Fibroblast of lung (primary cell): ENCODE data around the gene POLN. TPM values are rescaled to one million over a fixed set of nuclear protein-coding genes. Genes with fewer than 3 reads are reported as not detected.
A peak's percentile ranks its signal among the peaks of the same experiment; 100 is the strongest.

ENCODE experiments used
- DNase-seq, 2 donors: peaks; one replicate each; pipeline versions ENCODE4 v3.0.0 to v3.0.0-alpha.2; 2010; ENCODE audit warnings: low read depth in 2 of 2
- H2AFZ ChIP-seq: 2 replicates; pipeline ENCODE4 v1.5.1; 2012; ENCODE audit warnings: low read length, control low read depth, inconsistent platforms
- H3K27ac ChIP-seq: 2 replicates; pipeline ENCODE4 v1.5.1; 2011; ENCODE audit warnings: low read length, control low read depth; ENCODE audit not compliant: insufficient read depth
- H3K27me3 ChIP-seq: 2 replicates; pipeline ENCODE4 v1.5.1; 2011; ENCODE audit warnings: mild to moderate bottlenecking, low read length; ENCODE audit not compliant: control insufficient read depth, insufficient read depth
- H3K36me3 ChIP-seq: 2 replicates; pipeline ENCODE4 v1.5.1; 2011; ENCODE audit warnings: low read length; ENCODE audit not compliant: control insufficient read depth, insufficient read depth
- H3K4me1 ChIP-seq: 2 replicates; pipeline ENCODE4 v1.5.1; 2011; ENCODE audit warnings: low read length; ENCODE audit not compliant: control insufficient read depth, insufficient read depth; ENCODE audit errors: extremely low read depth
- H3K4me2 ChIP-seq: 2 replicates; pipeline ENCODE4 v1.5.1; 2011; ENCODE audit warnings: low read length, control low read depth; ENCODE audit not compliant: insufficient read depth; ENCODE audit errors: extremely low read depth
- H3K4me3 ChIP-seq, 4 experiments: fragments of 200-600 bp in 1 of 4; sonication (generic) in 1 of 4; replicated peaks in 1 of 4; 2 replicates each; pipeline ENCODE4 v1.5.1; 2011 to 2016; ENCODE audit warnings: low read length in 4 of 4, low read depth in 3 of 4, mild to moderate bottlenecking in 3 of 4, control low read depth in 2 of 4, inconsistent platforms in 1 of 4, mixed read lengths in 1 of 4; ENCODE audit not compliant: insufficient read depth in 1 of 4; ENCODE audit errors: control extremely low read depth in 1 of 4
- H3K79me2 ChIP-seq: 2 replicates; pipeline ENCODE4 v1.5.1; 2012; ENCODE audit warnings: mild to moderate bottlenecking, low read length, inconsistent platforms; ENCODE audit not compliant: control insufficient read depth, insufficient read depth
- H3K9ac ChIP-seq: 2 replicates; pipeline ENCODE4 v1.5.1; 2011; ENCODE audit warnings: mild to moderate bottlenecking, low read length, control low read depth; ENCODE audit not compliant: insufficient read depth
- H3K9me3 ChIP-seq: 2 replicates; pipeline ENCODE4 v1.5.1; 2012; ENCODE audit warnings: low read depth, low read length; ENCODE audit not compliant: control insufficient read depth, insufficient read depth
- H4K20me1 ChIP-seq: 2 replicates; pipeline ENCODE4 v1.5.1; 2011; ENCODE audit warnings: low read length; ENCODE audit not compliant: control insufficient read depth, insufficient read depth; ENCODE audit errors: extremely low read depth
- CTCF ChIP-seq, 2 donors: IDR thresholded peaks in 1 of 2; conservative IDR thresholded peaks in 1 of 2; 1 replicate in 1 of 2; 2 replicates in 1 of 2; pipeline ENCODE4 v1.5.1; 2011 to 2012; ENCODE audit warnings: low read length in 2 of 2, control low read depth in 1 of 2, inconsistent platforms in 1 of 2, low read depth in 1 of 2, mild to moderate bottlenecking in 1 of 2
- EZH2 ChIP-seq: IDR thresholded peaks from 2 replicates; pipeline ENCODE4 v1.5.1; 2012; ENCODE audit warnings: low read length, control low read depth, mild to moderate bottlenecking; ENCODE audit errors: missing control alignments
- polyA plus RNA-seq, 2 donors: library from polyadenylated mRNA; depleted of rRNA in 1 of 2; stranded (reverse) in 1 of 2; unstranded in 1 of 2; fragments of >200 nt; gene quantifications; 2 replicates each; pipeline ENCODE4 v1.2.1, GENCODE V29; 2011 to 2012; ENCODE audit warnings: missing spikeins in 1 of 2
- total RNA-seq: library from RNA; depleted of rRNA; stranded (reverse); fragments of >200 nt; gene quantifications from 2 replicates; pipeline ENCODE4 v1.2.1, GENCODE V29; 2014

The POLN gene
- total and polyA plus RNA-seq, 2 donors (not counting 1 experiment from before 2014, with no cell fraction given) = 0.58 to 5.6 TPM

GRCh38 chr4:2069161-2069971 lies 172.6 kb downstream of the POLN start:
- Histone ChIP-seq H3K4me1 (no peaks in the 10 kb centered on the region), H3K4me2 (no peak overlapping the region), H3K27me3 (no peaks in the 10 kb centered on the region), H3K9me3 (no peaks in the 10 kb centered on the region), H3K4me3 (no peak overlapping the region), H3K79me2 (no peaks in the 10 kb centered on the region), H3K36me3 (no peaks in the 10 kb centered on the region), H4K20me1 (no peaks in the 10 kb centered on the region), H3K27ac (no peak overlapping the region), H2AFZ (no peak overlapping the region), H3K9ac (no peak overlapping the region)
- TF ChIP-seq EZH2 (no peak), CTCF (conservative IDR thresholded peaks at IDR 0.05 in 1 of 2, IDR thresholded peaks at IDR 0.05 in 1 of 2; ENCODE audit: low read depth in 1 of 2, low read length in 2 of 2) (no peak)
- DNase-seq = no peak

GRCh38 chr4:2068566-2068965 lies 173.4 kb downstream of the POLN start:
- Histone ChIP-seq H3K79me2 (no peaks in the 10 kb centered on the region), H2AFZ (no peak overlapping the region), H3K27me3 (no peaks in the 10 kb centered on the region), H3K27ac (no peak overlapping the region), H3K36me3 (no peaks in the 10 kb centered on the region), H4K20me1 (no peaks in the 10 kb centered on the region), H3K4me1 (no peaks in the 10 kb centered on the region), H3K4me3 (no peak overlapping the region), H3K9ac (no peak overlapping the region), H3K9me3 (no peaks in the 10 kb centered on the region), H3K4me2 (no peak overlapping the region)
- no peak for TF ChIP-seq EZH2
- TF ChIP-seq CTCF (conservative IDR thresholded peaks at IDR 0.05 in 1 of 2, IDR thresholded peaks at IDR 0.05 in 1 of 2; ENCODE audit: low read depth in 1 of 2, low read length in 2 of 2) = no peak
- no peak for DNase-seq

GRCh38 chr4:2068198-2068470 lies 173.8 kb downstream of the POLN start:
- DNase-seq = peak in 1 of 2 donors; percentile 4
- no peak overlapping the region for H3K4me3 ChIP-seq
- H3K4me2 ChIP-seq = no peak overlapping the region
- H3K9ac ChIP-seq = no peak overlapping the region
- H2AFZ ChIP-seq = no peak overlapping the region
- no peaks in the 10 kb centered on the region for H3K9me3 ChIP-seq
- H4K20me1 ChIP-seq = no peaks in the 10 kb centered on the region
- no peaks in the 10 kb centered on the region for H3K79me2 ChIP-seq
- no peak for TF ChIP-seq CTCF (conservative IDR thresholded peaks at IDR 0.05 in 1 of 2, IDR thresholded peaks at IDR 0.05 in 1 of 2; ENCODE audit: low read depth in 1 of 2, low read length in 2 of 2)
- no peak for TF ChIP-seq EZH2
- H3K27ac ChIP-seq = no peak overlapping the region
- H3K36me3 ChIP-seq = no peaks in the 10 kb centered on the region
- H3K4me1 ChIP-seq = no peaks in the 10 kb centered on the region
- H3K27me3 ChIP-seq = no peaks in the 10 kb centered on the region
